LNCaP clone FGC (cell line): ENCODE results near the gene LDLRAD1.
A peak's percentile ranks its signal among the peaks of the same experiment; 100 is the strongest.
"Not testable (repeated sequence)": the region's sequence is repeated elsewhere in the genome, so short reads cannot be mapped to it uniquely, and the experiment has no call there.

Experiments used
- DNase-seq: peaks from one replicate; pipeline ENCODE4 v3.0.0-alpha.2; 2011; ENCODE audit warnings: low read depth
- H3K4me3 ChIP-seq: 2 replicates; pipeline ENCODE4 v1.5.1; 2011; ENCODE audit warnings: mild to moderate bottlenecking, low read depth, low read length, control low read depth
- TF ChIP-seq, protein P1 (sequence below): IDR thresholded peaks from 2 replicates; pipeline ENCODE4 v1.5.1; 2012; ENCODE audit warnings: mild to moderate bottlenecking; ENCODE audit not compliant: control insufficient read depth, insufficient read depth; ENCODE audit errors: extremely low read depth

The LDLRAD1 gene

DNA sequence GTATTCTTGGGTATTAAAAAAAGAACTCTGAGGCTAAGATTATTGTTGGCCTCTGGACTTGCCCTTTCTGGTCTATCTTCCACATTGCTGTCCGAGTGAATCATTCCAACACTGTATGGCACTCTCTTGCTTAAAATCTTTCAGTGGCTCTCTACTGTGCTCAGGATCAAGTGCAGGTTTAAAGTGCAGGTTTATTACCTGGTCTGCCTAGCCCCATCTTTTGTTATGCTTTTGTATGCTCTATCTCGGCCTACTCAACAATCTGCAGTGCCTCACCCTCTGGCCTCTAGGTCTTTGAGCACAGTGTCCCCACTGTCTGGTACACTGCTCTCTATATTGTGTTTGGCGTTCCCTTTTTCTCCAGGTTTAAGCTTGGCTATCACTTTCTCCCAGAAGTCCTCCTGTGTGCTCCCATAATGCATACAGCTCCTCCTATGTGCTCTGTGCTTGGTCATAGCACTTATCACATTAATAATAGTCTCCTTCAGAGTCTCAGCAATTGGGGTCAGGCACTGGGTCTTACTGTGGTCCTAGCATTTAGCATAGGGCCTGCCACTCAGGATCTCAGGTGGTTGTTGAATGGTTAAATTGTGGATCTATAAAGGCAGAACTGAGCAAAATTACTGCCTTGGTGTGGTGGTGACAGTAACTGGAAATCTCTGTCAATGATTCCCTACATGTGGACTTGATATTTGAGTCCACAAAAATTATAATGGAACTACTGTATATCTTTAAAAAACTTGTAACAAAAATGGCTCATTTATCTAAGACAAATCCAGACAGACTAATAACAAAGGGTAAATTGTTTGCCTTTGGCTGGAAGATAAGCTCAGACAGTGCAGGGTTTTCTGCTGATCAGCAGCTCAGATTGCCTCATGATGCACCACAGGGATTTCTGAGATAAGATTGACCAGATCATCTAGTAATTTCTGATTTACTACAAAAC, 10.6 kb upstream of the LDLRAD1 start:
- H3K4me3 ChIP-seq: no peak overlapping the region
- TF ChIP-seq, protein P1, sequence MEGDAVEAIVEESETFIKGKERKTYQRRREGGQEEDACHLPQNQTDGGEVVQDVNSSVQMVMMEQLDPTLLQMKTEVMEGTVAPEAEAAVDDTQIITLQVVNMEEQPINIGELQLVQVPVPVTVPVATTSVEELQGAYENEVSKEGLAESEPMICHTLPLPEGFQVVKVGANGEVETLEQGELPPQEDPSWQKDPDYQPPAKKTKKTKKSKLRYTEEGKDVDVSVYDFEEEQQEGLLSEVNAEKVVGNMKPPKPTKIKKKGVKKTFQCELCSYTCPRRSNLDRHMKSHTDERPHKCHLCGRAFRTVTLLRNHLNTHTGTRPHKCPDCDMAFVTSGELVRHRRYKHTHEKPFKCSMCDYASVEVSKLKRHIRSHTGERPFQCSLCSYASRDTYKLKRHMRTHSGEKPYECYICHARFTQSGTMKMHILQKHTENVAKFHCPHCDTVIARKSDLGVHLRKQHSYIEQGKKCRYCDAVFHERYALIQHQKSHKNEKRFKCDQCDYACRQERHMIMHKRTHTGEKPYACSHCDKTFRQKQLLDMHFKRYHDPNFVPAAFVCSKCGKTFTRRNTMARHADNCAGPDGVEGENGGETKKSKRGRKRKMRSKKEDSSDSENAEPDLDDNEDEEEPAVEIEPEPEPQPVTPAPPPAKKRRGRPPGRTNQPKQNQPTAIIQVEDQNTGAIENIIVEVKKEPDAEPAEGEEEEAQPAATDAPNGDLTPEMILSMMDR: no peak
- no peak for DNase-seq

DNA sequence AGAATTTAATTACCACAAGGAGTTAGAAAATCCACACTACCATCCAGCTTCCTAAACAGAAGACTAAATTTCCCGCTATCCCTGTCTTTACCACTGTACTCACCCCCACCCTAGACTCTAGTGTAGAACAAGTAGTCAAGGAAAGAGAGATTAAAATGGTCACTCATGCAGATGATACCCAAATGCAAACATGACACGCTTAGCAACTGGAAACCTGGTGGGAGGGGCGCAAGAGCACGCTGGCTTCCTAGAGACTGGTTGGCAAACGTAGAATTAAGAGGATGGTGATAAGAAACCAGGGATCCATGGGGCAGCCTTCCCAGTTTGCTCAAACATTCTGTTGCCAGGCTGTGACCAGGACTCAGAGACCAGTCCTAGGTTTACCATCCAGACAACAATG, 9.9 kb upstream of the LDLRAD1 start:
- no peak for DNase-seq
- TF ChIP-seq, protein P1: no peak

DNA sequence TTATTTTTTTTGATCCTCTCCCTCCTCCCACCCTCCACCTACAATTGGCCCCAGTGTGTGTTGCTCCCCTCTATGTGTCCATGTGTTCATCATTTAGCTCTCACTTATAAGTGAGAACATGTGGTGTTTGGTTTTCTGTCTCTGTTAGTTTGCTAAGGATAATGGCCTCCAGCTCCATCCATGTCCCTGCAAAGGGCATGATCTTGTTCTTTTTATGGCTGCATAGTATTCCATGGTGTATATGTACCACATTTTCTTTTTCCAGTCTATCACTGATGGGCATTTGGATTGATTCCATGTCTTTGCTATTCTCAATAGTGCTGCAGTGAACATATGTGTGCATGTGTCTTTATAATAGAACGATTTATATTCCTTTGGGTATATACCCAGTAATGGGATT, 6.8 kb upstream of the LDLRAD1 start:
- not testable (repeated sequence) for H3K4me3 ChIP-seq, DNase-seq

More for the DNA sequence above, 9.9 kb upstream of the LDLRAD1 start:
- no peak overlapping the region for H3K4me3 ChIP-seq

DNA sequence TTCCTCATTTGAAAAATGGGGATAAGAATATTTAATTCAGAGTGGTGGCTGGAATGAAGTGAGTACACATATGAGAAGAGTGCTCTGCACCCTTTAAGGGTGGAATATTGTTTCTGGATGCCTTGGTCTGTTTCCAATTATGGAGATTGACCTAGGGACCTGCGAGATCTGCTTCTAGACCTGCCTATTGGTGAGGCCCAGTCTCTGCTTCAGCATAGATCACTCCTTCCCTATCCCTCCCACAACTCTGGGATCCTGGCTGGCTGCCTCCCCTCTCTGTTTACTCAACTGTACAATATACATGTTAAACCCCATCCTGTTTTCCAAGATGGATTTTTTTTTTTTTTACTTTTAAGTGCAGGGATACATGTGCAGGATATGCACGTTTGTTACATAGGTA, 6.4 kb upstream of the LDLRAD1 start:
- TF ChIP-seq, protein P1: no peak
- no peak overlapping the region for H3K4me3 ChIP-seq
- no peak for DNase-seq

DNA sequence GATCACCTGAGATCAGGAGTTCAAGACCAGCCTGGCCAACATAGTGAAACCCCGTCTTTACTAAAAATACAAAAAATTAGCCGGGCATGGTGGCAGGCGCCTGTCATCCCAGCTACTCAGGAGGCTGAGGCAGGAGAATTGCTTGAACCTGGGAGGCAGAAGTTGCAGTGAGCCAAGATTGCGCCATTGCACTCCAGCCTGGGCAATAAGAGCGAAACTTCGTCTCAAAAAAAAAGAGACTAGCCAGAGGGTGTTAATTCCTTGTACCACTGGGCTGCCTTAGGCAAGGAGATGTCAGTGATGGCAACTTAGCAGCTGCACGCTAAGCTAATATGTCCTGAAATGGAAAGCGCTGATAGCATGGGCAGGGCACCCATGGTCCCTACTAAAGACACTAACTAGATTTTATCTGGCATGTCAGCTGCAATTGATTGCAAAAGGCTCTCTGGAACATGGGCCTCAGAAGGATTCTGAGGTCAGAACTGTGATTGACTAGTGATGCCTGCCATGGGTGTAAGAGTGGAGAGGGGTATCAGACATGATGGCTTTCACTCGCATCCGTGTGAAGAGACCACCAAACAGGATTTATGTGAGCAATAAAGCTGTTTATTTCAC, 1.7 kb upstream of the LDLRAD1 start:
- not testable (repeated sequence) for DNase-seq

DNA sequence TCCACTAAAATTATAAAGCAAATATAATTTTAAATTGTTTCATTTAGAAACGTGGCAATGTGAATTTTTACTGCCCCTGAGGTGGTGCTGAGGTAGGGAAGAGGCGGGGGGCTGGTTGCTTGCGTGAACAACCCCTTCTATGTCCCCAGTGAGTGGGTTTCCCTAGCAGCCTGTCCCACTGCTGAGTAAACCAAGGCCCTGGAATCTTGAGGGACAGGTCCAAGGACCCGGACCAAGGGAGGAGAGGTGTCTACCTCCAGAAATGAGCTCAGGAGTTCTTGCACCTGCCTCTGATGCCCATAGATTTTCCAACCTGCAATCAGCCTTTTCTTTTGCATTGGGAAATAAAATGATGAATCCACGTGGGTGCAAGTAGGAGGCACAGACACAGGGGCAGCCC, 649 bp upstream of the LDLRAD1 start:
- DNase-seq: no peak
- H3K4me3 ChIP-seq: no peak overlapping the region
- TF ChIP-seq, protein P1: no peak

More for the DNA sequence above, 1.7 kb upstream of the LDLRAD1 start:
- H3K4me3 ChIP-seq: not testable (repeated sequence)

DNA sequence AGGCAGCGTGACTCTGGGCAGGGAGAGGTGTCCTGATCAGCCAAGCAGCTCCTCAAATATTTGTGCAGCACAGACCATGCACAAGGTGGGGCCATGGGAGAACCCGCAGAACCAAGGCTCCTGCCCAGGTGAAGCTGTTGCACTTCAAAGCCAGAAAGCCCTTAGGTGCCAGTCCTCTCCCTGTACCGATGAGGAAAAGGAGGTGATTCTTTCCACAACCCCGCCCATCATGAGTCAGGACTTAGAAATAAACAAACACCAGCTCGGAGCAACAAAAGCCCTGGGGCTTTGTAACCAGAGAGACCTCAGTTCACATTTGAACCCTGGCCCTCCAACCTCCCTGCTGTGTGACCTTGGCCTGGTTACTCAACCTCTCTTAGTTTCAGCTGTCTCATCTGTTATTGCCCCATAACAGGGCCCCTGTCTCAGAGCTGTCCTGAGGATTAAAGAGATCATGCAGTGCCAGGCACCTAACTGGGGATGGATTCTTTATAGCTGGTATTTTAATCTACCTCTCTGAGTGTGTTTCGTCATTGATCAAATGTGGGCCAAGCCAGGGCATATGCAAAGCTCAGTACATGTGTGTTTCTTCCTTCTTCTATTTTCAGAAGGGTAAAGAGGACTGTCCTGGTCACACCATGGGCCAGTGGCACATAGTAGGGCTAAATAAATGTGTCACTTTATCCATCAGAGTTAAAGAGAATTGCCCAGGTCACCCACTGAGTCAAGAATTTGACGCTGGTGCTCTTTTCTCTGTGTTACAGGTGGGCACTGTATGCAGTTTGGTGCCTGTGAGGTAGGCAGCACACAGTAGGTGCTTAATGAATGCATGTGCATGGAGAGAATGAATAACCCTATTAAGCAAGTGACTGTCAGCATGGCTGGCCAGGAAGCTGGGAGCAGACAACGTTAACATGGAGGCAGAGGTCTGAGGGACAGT, 1.4 kb downstream of the LDLRAD1 start:
- H3K4me3 ChIP-seq: no peak overlapping the region
- TF ChIP-seq, protein P1: no peak
- peak; percentile 80 for DNase-seq
